ENCODE results near the gene LYPD6B.

LYPD6B gene

GRCh38 chr2:149038442-149039212 is at the start of gene LYPD6B:
Gene LYPD6B (plus strand): TSS chr2:149038699. CDS start chr2:149130949, 92,250 bp downstream.
- no peak for DNase-seq (ENCODE audit: low spot score)

- DNase-seq (ENCODE audit: low spot score), result peak; percentile 76
Measured at GRCh38 chr2:148989882-148990493, 48.5 kb upstream of the LYPD6B start.

- DNase-seq (ENCODE audit: low spot score), result no peak
Measured at GRCh38 chr2:148990968-148991367, 47.5 kb upstream of the LYPD6B start.

GRCh38 chr2:148992448-148992847 is 46.1 kb upstream of the LYPD6B start:
- DNase-seq (ENCODE audit: low spot score), result no peak

- no peak for DNase-seq (ENCODE audit: low spot score)
Measured at GRCh38 chr2:148993351-148993750, 45.1 kb upstream of the LYPD6B start.

GRCh38 chr2:148994341-148994740 is 44.2 kb upstream of the LYPD6B start:
- no peak for DNase-seq (ENCODE audit: low spot score)

GRCh38 chr2:148996805-148997204 is 41.7 kb upstream of the LYPD6B start:
- DNase-seq (ENCODE audit: low spot score), result no peak

GRCh38 chr2:148998165-148998830 is 40.2 kb upstream of the LYPD6B start:
- DNase-seq (ENCODE audit: low spot score), result no peak

GRCh38 chr2:148998831-148999200 is 39.7 kb upstream of the LYPD6B start:
- no peak for DNase-seq (ENCODE audit: low spot score)

- DNase-seq (ENCODE audit: low spot score), result no peak
Measured at GRCh38 chr2:148999451-148999921, 39.0 kb upstream of the LYPD6B start.

- DNase-seq (ENCODE audit: low spot score), result no peak
Measured at GRCh38 chr2:149000158-149000938, 38.2 kb upstream of the LYPD6B start.

GRCh38 chr2:149001496-149001895 is 37.0 kb upstream of the LYPD6B start:
- DNase-seq (ENCODE audit: low spot score), result no peak

GRCh38 chr2:149002378-149002890 is 36.1 kb upstream of the LYPD6B start:
- DNase-seq (ENCODE audit: low spot score), result no peak

GRCh38 chr2:149002891-149003740 is 35.4 kb upstream of the LYPD6B start:
- no peak for DNase-seq (ENCODE audit: low spot score)

- DNase-seq (ENCODE audit: low spot score), result no peak
Measured at GRCh38 chr2:149004836-149005235, 33.7 kb upstream of the LYPD6B start.

GRCh38 chr2:149005471-149006077 is 32.9 kb upstream of the LYPD6B start:
- no peak for DNase-seq (ENCODE audit: low spot score)

- no peak for DNase-seq (ENCODE audit: low spot score)
Measured at GRCh38 chr2:149006883-149007543, 31.5 kb upstream of the LYPD6B start.

- DNase-seq (ENCODE audit: low spot score), result no peak
Measured at GRCh38 chr2:149008381-149008780, 30.1 kb upstream of the LYPD6B start.

GRCh38 chr2:149009576-149010461 is 28.7 kb upstream of the LYPD6B start:
- no peak for DNase-seq (ENCODE audit: low spot score)
